Medulla oblongata (tissue), 1 donor: ENCODE measurements around the gene SRGAP3.
"Not testable (repeated sequence)": the region's sequence is repeated elsewhere in the genome, so short reads cannot be mapped to it uniquely, and the experiment has no call there.

Experiments used
- DNase-seq: peaks from one replicate; pipeline ENCODE4 v3.0.0-alpha.2; 2015; ENCODE audit errors: extremely low spot score

Gene SRGAP3

DNA sequence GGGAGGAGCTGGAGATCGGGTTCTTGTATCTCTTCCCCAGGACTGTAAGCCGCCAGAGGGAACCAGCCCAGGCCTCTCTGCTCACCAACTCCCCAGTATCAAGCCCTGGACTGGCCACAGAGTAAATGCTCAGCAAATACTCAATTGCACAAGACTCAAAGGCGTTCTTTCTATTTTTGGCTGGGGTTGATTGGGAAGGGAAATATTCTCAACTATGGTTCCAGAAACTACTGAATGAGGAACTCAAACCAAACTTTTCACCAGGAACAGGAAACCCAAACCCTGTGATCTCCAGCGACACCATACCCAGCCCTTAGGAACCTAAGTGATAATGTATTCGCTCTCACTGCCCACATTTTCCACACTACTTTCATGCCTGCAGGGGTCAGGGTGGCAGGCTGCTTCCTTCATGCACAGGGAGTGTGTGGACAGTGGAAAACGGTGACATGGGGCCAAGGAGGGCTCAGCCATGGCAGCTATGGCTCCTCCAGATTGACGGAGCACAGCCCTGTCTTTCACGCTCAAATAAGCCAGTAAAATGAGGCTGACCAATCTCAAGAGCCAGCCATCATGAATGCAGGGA lies 161.5 kb downstream of the SRGAP3 start:
- peak; percentile 89 for DNase-seq

DNA sequence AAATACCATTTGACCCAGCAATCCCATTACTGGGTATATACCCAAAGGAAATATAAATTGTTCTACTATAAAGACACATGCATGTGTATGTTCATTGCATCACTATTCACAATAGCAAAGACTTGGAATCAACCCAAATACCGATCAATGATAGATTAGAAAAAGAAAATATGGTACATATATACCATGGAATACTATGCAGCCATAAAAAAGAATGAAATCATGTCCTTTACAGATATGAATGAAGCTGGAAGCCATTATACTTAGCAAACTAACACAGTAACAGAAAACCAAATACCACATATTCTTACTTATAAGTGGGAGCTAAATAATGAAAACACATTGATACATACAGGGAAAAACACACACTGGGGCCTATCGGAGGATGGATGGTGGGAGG lies 164.0 kb downstream of the SRGAP3 start:
- DNase-seq: not testable (repeated sequence)

DNA sequence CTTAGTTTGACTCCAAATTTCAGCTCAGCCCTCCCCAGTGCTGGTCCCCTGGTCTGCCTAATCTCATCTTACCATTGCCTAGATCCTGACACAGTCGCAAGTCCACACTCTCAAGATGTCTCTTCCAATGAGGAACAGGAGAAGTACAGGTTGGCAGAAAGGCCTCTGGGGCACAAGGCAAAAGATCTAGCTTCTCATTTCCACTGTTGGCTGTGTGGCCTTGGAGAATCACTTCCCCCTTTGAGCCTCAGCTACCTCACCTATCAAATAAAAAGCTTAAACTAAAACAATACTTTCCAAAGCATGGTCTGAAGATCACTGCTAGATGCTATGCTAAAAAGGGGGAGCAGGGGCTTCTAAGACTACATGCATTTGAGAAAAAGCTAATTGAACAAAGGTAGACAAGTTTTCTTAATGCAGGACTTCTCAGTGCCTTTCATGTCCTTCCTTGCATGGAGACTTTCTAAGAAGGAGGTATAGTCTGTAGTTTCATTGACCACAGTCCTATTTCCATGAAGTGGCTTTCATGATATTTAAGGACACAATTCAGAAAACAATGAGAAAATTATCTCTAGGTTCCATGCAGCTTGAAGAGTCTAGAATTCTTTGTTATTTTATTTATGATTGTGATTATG lies 168.1 kb downstream of the SRGAP3 start:
- DNase-seq: no peak

DNA sequence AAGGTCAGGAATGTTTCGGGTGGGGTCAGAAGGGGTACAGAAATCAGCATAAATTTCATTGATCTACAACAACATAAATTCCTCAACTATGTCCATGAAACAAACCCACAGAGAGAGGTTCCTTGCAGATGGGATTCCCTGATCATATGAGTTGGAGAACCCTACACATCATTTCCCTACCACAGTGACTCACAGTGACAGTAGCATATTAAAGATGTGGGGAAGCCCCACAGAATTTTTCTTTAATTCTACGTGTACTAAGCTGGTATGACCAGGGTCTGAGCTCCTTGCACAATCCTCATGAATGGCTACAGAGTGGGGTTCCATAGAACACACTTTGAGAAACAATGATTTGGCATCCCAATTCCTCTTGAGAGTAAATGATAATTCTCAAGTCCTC lies 169.3 kb downstream of the SRGAP3 start:
- no peak for DNase-seq

DNA sequence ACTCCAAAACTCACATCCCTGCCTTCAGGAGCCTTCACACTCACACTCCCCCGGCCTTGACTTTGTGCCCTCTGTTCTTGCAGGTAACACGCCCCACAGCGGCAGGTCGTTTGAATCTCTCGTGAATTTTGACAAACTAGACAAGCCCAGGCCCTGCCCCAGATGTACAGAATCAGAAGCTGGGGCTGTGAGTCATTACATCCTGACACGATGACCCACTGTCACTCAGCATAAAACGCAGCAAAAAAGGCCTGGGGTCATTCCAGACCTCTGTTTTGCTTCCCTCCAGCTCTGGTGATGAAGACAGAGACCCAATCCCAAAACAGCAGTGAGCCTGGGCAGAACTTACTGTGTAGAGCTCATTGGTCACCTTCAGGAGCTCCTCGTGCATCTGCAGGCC lies 169.8 kb downstream of the SRGAP3 start:
- no peak for DNase-seq

DNA sequence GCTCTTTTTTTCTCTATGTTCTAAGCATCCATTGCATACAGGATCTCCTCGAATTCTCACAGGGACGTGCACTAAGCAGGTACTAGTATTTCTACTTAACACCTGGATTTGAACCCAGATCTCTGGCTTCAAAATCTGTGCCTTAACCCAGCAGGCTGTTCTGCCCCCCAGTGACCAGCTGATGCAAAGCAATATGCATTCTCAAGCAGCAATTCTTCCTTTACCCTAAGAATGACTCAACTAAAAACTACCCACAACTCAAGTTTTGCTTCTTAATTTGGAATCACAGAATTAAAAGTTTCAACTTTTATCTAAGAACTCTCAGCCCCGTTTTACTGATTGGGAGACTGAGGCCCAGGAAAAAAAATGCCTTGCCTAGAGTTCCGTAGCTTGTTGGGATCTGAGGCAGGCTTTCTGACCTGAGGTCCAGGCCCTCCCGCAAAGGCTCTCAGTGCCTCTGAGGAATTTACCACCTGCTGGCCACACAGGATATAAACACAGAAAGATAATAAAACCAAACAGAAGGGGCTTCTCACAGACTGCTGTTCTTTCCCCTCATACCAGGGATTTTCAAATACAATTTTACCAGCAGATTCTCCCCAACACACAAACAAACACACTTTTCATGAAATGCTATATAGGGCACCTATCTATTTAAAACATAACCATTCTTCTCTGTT lies 170.7 kb downstream of the SRGAP3 start:
- DNase-seq: no peak

DNA sequence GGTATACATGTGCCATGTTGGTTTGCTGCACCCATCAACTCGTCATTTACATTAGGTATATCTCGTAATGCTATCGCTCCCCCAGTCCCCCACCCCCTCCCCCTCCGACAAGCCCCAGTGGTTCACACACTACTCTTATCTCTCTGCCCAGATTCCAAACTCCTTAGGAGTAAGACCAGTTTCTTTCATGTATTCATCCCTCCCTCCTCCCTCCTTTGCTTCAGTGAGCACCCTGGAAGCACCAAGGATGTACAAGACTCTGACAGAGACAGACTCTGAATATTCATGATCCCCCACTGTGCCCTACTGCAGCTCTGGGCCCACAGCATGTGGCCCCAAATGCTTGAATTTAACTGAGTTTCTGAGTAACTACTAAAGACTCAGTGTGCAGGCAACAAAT lies 172.4 kb downstream of the SRGAP3 start:
- DNase-seq: no peak

DNA sequence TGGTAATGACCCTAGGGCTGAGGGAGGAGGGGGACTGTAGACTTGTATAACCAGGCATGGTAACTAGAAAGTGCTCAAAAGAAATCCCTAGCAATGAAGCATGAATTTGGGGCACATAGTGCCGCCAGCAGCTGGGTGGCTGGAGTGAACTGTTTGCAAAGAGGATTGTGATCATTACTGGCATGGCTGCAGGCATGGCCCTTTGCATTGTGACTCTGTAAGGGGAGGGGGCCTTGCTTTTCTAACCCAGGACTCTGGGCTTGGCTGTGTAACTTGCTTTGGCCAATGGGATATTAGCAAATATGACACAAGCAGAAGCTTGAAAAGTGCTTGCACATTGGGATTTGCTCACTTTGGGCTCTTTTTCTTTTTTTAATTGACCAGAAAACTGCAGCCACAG lies 173.7 kb downstream of the SRGAP3 start:
- DNase-seq: no peak

DNA sequence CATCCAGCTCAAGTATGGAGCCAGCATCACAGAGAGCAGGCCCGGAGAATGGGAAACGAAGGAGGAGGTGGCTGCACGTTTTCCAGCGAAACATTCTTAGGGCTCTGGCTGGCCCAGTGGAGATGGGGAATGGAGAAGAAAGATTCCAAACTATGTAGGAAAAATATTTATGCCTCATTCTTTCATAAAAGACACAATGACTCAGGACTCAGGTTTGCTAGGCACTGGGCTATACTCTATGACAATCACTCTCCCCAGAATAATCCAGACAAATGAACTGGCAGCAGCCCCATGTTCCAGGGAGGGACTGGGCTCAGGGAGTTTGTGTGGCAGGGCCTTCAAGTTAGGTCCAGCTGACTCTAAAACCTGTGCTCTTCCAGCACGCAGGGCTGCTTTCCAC lies 175.4 kb downstream of the SRGAP3 start:
- DNase-seq: no peak

DNA sequence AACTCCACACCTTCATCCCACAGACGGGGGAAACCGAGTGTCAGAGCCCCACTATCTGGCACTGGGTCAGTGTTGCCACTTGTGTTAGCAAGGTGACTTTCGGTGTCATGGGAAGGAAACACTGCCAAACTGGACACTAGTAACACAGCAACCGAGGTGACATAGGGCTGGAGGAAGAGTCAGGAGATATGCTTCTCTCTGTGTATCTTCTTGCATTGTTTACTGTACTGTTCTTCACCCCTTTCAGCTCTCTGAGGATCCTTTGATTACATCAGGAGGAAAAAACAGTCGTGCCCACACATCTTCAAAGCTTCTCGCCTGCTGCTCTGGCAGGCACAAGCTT lies 176.8 kb downstream of the SRGAP3 start:
- no peak for DNase-seq

DNA sequence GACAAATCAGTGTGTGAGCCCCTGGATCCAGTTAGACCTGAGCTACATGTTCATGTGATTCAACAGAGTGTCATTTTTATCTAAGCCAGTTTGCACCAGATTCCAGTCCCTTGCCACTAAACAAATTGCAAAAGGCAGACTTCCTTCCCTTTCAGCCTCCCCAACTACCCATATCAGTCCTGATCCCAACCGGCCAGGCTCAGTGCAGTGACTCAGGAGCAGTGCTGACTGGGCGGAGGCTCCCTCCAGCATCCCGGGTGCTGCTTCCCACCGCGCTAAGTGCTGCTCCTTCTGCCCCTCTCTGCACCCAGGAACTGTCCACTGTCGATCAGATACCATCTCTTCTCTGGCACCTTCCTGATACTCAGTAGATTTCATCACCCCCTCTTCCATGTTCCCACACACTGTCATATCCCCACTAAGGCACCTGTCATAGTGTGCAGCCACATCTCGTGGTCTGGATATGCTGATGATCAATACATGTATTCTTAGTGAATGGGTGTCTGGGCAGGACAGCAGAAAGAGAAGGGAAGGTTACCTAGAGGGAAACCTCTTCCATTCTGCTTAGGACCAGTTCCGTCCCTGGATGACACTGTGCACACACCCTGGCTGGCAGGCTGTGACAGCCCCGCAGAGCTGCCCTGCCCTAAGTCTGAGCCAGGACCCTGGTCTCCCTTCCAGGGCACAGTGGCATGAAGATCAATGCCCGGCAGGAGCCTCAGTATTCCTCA lies 177.3 kb downstream of the SRGAP3 start:
- no peak for DNase-seq

DNA sequence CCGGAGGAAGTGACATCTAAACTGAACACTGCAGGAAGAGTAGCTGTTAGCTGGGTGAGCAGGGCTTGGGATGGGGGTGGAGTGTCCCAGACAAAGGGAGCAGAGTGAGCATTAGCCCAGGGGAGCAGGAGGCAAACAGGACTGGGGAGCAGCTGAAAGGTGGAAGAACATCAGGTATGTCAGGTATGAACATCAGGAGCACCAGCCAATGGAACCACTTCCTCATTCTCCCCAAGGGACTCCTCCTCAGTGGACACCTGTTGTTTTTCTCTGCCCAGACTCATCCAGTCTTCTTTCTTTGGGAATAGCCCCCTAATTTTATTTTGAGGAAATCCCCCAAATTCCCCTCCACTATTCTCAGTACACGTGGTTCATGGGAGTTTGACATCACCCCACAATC lies 178.5 kb downstream of the SRGAP3 start:
- DNase-seq: no peak

DNA sequence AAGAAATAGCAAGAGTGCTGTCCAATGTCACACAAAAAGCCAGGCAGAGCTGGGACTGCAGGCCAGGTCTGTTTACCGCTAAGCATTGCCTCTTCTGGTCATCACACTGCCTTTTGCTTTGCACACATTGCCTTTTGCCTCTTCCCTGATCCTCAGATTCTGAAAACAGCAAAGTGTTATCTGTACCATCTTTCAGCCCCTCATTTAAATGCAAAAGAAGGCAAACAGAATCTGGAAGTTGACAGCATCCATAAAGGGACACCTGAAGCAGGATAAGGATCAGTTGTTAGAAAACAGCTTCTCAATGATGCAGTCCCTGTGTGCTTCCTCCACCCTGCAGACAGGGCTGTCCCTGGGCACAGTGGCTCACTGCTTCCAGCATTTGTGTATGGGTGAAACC lies 179.5 kb downstream of the SRGAP3 start:
- no peak for DNase-seq

DNA sequence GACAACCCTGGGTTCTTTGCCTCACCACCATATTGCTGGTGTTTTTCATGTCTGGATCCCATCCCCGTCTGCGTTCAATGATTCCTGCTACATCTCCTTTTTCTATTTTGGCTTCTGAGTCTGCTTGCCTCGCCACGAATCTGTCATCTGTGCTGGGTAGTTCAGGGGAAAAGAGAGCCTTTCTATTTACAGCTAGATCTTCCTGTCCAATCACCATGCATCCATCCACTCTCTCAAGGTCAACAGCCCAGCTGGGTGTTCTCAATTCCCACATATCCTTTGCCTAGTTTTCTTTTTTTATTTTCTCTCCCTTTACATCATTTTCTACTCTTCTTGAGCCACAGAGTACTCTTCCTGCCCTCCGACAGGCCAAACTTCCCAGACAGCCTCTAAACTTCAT lies 181.4 kb downstream of the SRGAP3 start:
- DNase-seq: no peak

DNA sequence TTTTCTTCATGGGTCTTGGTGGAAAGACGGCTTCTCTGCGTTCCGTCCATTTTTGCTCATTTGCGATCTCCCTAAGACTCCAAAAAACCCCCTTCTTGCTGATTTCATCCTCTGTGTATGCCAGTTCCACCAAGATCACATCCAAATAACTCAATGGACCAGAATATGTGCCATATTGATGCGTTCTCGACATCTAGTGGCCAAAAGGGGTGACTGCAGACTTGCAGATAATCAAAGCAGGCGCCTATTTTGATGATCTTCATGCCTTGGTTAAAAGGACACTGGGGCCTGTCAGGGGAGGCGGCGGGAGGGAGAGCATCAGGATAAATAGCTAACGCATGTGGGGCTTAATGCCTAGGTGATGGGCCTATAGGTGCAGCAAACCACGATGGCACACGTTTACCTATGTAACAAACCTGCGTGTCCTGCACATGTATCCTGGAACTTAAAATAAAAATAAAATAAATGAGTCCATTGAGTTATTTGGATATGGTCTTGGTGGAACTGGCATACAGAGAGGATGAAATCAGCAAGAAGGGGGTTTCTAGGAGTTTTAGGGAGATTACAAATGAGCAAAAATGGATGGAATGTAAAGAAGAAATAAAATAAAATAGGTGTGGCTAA lies 182.0 kb downstream of the SRGAP3 start:
- peak; percentile 78 for DNase-seq

DNA sequence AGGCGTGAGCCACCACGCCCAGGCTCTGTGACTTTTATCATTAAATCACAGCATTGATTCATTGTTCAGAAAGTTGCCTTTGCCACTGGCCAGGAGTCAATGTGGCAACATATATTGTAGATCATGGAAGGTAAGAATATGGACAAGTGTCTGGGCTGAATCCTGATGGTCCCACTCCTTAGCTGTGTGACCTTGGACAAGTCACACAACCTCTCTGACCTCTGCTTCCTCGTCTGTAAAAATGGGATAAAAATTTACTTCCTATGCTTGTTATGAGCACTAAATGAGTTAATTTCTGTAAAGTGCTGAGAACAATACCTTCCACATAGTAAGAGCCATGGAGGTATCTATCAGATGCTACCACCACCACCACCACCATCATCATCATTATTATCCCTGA lies 182.7 kb downstream of the SRGAP3 start:
- no peak for DNase-seq

DNA sequence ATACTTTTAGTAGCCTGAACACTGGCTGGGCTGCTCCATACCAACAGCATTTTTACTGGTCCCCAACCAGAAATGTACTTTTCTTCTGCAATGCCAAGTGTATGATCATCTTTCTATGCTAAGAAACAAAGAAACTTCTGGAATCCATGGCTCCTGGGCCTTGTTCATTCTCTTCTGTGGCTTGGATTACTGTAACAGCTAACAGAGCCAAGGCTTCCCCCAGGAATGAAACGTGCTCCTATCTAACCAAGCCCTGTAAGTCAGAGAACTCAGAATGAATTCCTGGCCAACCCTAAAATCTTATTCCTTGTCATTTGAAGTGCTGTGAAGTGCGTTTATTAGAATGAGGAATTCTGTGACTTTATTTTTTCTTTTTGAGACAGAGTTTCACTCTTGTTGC lies 183.3 kb downstream of the SRGAP3 start:
- no peak for DNase-seq

DNA sequence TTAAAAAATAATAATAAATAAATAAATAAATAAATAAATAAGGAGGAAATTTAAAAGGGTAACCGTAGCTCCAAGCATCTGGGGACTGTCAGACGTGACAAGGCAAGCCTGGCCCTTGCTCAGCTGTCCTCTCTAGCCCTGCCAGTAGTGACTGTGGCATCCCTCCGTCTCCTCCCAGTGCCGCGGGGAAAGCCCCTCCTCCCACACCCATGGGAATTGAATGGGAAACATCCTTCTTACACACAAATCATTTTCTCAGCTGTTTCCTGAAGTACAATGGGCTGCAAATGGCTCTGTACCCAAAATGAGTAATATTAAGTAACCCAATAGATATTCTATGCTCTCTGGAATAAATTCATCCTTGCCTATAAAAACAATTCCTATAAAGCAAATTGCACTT lies 184.6 kb downstream of the SRGAP3 start:
- DNase-seq: no peak

DNA sequence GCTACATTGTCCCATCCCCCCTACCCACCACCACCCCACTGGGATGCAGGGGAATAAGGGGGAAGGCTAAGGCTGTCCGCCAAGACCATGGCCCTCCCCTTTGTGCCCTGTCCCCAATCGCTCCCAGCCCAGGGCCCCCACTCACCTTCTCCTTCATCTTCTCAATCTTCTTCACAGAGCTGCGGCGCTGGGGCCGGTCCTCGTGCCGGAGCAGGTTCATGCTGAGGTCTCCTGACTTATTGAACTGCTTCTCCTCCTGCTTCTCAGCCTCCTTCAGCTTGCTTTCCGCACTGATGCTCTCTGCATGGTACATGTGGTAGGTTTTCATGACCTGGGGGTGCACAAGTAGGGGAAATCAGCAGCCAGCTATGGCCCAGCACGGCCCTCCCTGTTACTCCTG lies 185.2 kb downstream of the SRGAP3 start:
- DNase-seq: no peak

DNA sequence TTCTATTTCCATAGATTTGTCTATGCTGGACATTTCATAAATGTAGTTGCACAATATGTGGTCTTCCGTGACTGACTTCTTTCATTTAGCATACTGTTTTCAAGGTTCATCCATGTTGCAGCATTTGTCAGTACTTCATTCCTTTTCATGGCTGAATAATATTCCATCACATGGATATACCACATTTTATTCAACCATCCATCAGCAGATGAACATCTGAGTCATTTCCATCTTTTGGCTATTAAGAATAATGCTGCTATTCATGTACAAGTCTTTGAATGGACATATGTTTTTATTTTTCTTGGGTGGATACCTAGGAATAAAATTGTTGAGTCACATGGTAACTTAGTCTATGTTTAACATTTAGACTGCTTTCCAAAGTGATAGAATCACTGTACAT lies 186.9 kb downstream of the SRGAP3 start:
- DNase-seq: no peak

DNA sequence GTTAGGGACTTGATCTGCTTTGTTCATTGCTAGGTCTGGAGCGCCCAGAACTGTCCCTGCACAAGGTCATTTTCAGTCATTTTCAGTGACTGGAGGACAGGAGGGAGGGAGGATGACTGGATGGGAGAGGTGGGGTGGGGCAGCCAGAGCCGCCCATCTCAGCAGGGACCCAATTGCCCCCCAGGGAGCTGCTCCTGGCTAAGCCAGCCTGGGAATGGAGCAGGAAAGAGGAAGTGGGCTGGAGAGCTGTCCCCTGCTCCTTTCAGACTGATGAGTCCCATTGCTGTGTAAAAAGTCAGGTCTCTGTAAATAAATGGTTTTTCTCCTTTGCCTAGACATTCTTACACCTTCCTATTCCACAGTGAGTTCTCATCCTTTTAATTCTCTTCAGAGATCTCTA lies 187.8 kb downstream of the SRGAP3 start:
- no peak for DNase-seq
